Activated CD8-positive, alpha-beta T cell treated with anti-CD3 and anti-CD28 coated beads for 36 hours (primary cell): ENCODE results near the gene PRRT1B. TPM values are rescaled to one million over a fixed set of nuclear protein-coding genes. Genes with fewer than 3 reads are reported as not detected.
A peak's percentile ranks its signal among the peaks of the same experiment; 100 is the strongest.

Experiments
- ATAC-seq: fragments of 200-7000 bp; cut with Tn5 transposase; one replicate; pipeline ENCODE4 v1.10.0; 2021; ENCODE audit warnings: mild to moderate bottlenecking, moderate library complexity
- CTCF ChIA-PET: fragments of 350-600 bp; sonication (Branson Sonifier 250); formaldehyde crosslinking; loops from one replicate; lab custom pipeline; 2021; ENCODE audit warnings: antibody characterized with exemption; lab: Charles Lee
- POLR2A ChIA-PET: fragments of 350-600 bp; sonication (Branson Sonifier 250); formaldehyde crosslinking; loops from one replicate; lab custom pipeline; 2021; ENCODE audit warnings: antibody characterized with exemption; lab: Charles Lee
- DNase-seq: peaks from one replicate; pipeline ENCODE4 v3.0.0-alpha.2; 2020
- H3K27ac Mint-ChIP-seq: one replicate; pipeline ENCODE4 v1.8.0; 2021; ENCODE audit warnings: mild to moderate bottlenecking, mixed read lengths
- H3K27me3 Mint-ChIP-seq: one replicate; pipeline ENCODE4 v1.8.0; 2021; ENCODE audit warnings: mixed read lengths
- H3K36me3 Mint-ChIP-seq: one replicate; pipeline ENCODE4 v1.8.0; 2021; ENCODE audit warnings: low read depth, mixed read lengths
- H3K4me1 Mint-ChIP-seq: one replicate; pipeline ENCODE4 v1.8.0; 2021; ENCODE audit warnings: low read depth, mixed read lengths
- H3K4me3 Mint-ChIP-seq: one replicate; pipeline ENCODE4 v1.8.0; 2021; ENCODE audit warnings: mild to moderate bottlenecking, moderate library complexity, mixed read lengths
- H3K9me3 Mint-ChIP-seq: one replicate; pipeline ENCODE4 v1.8.0; 2021; ENCODE audit warnings: mixed read lengths
- intact Hi-C: fragments of 100-400 bp; cut with micrococcal nuclease; formaldehyde crosslinking; loops from one replicate; pipeline ENCODE4 v1.10.0; 2022
- total RNA-seq, 2 experiments: library from RNA; stranded (reverse); gene quantifications; one replicate each; pipeline ENCODE4 v1.2.3, GENCODE V29; 2021
- TF ChIP-seq, protein P1 (sequence below): fragments of 200-600 bp; IDR thresholded peaks from one replicate; pipeline ENCODE4 v1.8.0; 2022; ENCODE audit warnings: antibody characterized with exemption, mild to moderate bottlenecking

Gene PRRT1B
- total RNA-seq, 2 experiments from 2014 or later: not detected

DNA sequence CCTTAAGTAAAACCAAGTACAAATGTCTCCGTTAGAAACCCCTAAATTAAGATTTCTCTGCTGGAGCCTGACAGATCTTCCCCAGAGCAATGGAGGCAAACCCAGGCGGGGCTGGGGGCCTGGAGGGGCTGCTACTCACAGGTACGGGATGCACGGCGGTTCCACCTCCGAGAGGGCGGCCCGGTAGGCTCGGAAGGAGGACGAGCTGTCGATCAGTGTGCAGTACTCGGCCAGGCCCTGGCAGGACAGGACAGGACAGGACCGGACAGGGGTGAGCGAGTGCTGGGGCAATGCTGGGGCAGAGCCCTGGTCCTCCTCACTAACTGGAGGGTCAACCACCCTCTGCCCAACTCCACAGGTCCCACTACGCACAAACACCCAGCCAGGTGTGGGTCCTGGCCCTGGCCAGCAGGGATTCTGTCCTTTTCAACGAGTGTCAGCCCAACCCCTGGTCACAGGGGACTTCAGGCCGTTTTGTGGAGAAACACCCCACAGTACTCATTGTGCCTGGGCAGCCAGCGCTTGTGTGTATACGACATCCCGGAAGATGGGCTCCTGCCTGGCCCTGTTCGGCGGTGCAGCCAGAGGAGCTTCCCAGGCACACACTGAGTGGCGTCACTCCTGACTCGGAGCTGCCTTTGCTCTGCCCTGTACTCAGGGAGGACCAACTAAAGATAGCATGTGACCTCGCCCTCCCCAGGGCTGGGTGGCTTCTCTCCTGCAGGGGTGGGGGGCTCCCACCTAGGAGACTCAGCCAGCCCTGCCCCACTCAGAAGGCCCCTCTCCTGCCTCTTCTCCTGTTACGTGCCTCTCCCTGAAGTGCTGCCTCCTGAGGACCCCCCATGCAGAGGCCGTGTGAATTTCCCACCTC lies 37.4 kb downstream of the PRRT1B start:
- peaks cover 42% of the 10 kb centered on the region for H3K36me3 Mint-ChIP-seq
- peaks cover 49% of the 10 kb centered on the region for H3K4me1 Mint-ChIP-seq
- TF ChIP-seq, protein P1, sequence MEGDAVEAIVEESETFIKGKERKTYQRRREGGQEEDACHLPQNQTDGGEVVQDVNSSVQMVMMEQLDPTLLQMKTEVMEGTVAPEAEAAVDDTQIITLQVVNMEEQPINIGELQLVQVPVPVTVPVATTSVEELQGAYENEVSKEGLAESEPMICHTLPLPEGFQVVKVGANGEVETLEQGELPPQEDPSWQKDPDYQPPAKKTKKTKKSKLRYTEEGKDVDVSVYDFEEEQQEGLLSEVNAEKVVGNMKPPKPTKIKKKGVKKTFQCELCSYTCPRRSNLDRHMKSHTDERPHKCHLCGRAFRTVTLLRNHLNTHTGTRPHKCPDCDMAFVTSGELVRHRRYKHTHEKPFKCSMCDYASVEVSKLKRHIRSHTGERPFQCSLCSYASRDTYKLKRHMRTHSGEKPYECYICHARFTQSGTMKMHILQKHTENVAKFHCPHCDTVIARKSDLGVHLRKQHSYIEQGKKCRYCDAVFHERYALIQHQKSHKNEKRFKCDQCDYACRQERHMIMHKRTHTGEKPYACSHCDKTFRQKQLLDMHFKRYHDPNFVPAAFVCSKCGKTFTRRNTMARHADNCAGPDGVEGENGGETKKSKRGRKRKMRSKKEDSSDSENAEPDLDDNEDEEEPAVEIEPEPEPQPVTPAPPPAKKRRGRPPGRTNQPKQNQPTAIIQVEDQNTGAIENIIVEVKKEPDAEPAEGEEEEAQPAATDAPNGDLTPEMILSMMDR: no peak
- ChIA-PET CTCF (no interaction called here), POLR2A (no interaction called here)
- no peaks in the 10 kb centered on the region for H3K27me3 Mint-ChIP-seq
- no peaks in the 10 kb centered on the region for H3K9me3 Mint-ChIP-seq
- H3K4me3 Mint-ChIP-seq: no peak overlapping the region
- intact Hi-C loops: no loop called here
- H3K27ac Mint-ChIP-seq: no peak overlapping the region
- no peak for ATAC-seq
- DNase-seq: no peak

DNA sequence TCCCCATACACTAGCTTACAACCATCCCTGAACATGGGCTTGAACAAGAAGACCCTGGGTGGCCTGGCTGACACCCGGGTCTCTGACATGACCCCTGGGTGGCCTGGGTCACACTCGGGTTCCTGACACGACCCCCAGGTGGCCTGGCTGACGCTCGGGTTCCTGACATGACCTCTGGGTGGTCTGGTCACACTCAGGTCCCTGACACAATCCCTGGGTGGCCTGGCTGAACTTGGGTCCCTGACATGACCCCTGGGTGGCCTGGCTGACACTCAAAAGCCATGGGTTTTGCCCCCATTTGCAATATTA lies 38.0 kb downstream of the PRRT1B start:
- TF ChIP-seq, protein P1: no peak
- POLR2A ChIA-PET: no interaction called here
- Mint-ChIP-seq H3K27ac (no peak overlapping the region), H3K4me1 (peaks cover 43% of the 10 kb centered on the region), H3K9me3 (no peaks in the 10 kb centered on the region), H3K36me3 (peaks cover 37% of the 10 kb centered on the region), H3K27me3 (no peaks in the 10 kb centered on the region), H3K4me3 (no peak overlapping the region)
- CTCF ChIA-PET: no interaction called here
- DNase-seq (no peak), ATAC-seq (no peak)
- intact Hi-C loops: no loop called here

DNA sequence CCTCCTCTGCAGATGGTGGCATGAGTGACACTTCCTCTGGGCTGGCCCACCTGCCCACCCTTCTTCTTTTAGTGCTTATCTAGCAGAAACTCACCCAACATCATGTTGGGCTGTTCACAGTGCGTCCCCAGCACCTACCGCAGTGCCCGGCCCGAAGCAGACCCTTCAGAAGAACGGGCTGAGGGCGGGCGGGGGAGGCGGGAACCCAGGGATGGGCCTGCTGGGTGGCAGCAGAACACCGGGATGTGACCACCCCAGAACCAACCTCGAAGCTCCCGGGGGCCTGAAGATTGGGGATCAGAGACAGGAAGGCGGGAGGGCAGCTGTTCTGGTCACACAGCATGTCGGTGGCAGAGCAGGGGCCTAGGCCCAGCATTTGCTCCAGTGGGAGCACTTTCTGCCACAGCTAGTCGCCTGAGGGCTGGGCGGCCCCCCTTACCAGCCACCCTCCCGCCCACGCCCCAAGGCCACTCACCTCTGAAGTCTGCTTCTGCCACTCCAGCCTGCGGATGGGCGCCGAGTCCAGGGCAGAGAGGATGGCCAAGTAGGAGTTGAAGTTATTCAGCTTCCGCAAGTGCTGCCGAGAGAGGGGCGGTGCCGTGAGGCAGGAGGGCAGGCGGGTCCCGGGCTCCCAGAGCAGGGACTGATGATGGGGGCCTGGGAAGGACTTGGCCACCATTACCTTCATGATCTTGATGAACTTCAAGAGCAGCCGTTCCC lies 38.7 kb downstream of the PRRT1B start:
- H3K27ac Mint-ChIP-seq: peak overlapping the region; percentile 70
- no peaks in the 10 kb centered on the region for H3K9me3 Mint-ChIP-seq
- ATAC-seq (no peak), DNase-seq (no peak)
- H3K36me3 Mint-ChIP-seq: peaks cover 32% of the 10 kb centered on the region
- TF ChIP-seq, protein P1: no peak
- no peaks in the 10 kb centered on the region for H3K27me3 Mint-ChIP-seq
- ChIA-PET CTCF (interaction anchor here (2.1 kb wide), 1 partner anchor 156 kb away, joined by 7 read pairs; the partner anchor contains the start of gene RAPGEF1), POLR2A (interaction anchor here (1.1 kb wide), 1 partner anchor 13 kb away, joined by 3 read pairs; no protein-coding TSS in a partner anchor)
- no peak overlapping the region for H3K4me3 Mint-ChIP-seq
- peaks cover 36% of the 10 kb centered on the region for H3K4me1 Mint-ChIP-seq
- intact Hi-C loops: no loop called here

DNA sequence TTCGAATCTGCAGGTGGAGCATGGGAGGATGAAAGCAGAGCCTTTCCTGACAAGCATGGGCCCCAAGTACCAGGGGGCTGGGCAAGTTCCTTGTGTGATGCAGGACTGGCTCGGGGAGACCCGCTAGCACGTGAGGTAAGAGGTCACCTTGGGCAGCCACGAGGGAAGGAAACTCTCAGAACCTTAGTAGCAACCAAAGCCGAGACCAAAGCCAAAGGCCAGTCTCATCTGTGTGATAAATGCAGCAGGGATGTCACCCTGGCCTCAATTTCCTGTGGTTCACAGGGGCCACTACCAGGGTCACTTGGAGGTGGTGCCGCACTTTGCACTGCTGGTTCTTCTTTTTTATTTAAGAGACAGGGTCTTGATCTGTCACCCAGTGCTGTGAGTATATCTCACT lies 39.5 kb downstream of the PRRT1B start:
- peak; percentile 18 for ATAC-seq
- TF ChIP-seq, protein P1: no peak
- CTCF ChIA-PET: interaction anchor here (1.2 to 2.1 kb wide), 3 partner anchors 154 to 159 kb away, joined by 3 to 7 read pairs (median 3); partner anchors contain the start of gene RAPGEF1
- H3K4me1 Mint-ChIP-seq: peaks cover 30% of the 10 kb centered on the region
- H3K27me3 Mint-ChIP-seq: no peaks in the 10 kb centered on the region
- POLR2A ChIA-PET: interaction anchor here (0.7 to 1.1 kb wide), 3 partner anchors 14 to 148 kb away, joined by 3 to 4 read pairs (median 3); no protein-coding TSS in a partner anchor
- H3K4me3 Mint-ChIP-seq: no peak overlapping the region
- H3K36me3 Mint-ChIP-seq: peaks cover 27% of the 10 kb centered on the region
- intact Hi-C loops: no loop called here
- H3K27ac Mint-ChIP-seq: peak overlapping the region; percentile 89
- DNase-seq: peak; percentile 45
- H3K9me3 Mint-ChIP-seq: no peaks in the 10 kb centered on the region
